ENCODE results near the gene DDX49. TPM values are rescaled to one million over a fixed set of nuclear protein-coding genes. Genes with fewer than 3 reads are reported as not detected.

DDX49 gene
- polyA plus RNA-seq, 3 donors: 24.0 to 40.3 (median 27.5) TPM

GRCh38 chr19:18886972-18887371 lies 32.5 kb upstream of the DDX49 start:
- intact Hi-C loops (cut with micrococcal nuclease): no loop called here
- H2AFZ ChIP-seq (ENCODE audit: insufficient read depth, low read depth, low read length, poor library complexity, severe bottlenecking): no peak overlapping the region
- H3K9me3 ChIP-seq (replicated peaks in 1 of 2; ENCODE audit: control insufficient read depth in 1 of 2, insufficient read depth in 1 of 2, low read length in 2 of 2): no peaks in the 10 kb centered on the region
- H3K79me2 ChIP-seq (ENCODE audit: insufficient read depth, low read length): no peaks in the 10 kb centered on the region
- H3K4me3 Mint-ChIP-seq: no peak overlapping the region
- H3K36me3 Mint-ChIP-seq: no peaks in the 10 kb centered on the region
- 87% methylated on average over 2 of the region's 4 CpGs for WGBS (ENCODE audit: insufficient coverage)
- H4K20me1 ChIP-seq (ENCODE audit: insufficient read depth, low read length): no peaks in the 10 kb centered on the region
- TF ChIP-seq CTCF (IDR thresholded peaks at IDR 0.05): no peak
- H3K4me1 Mint-ChIP-seq: no peaks in the 10 kb centered on the region
- no peak overlapping the region for H3K27ac Mint-ChIP-seq
- peaks cover 2 to 17% (median 8%) of the 10 kb centered on the region in 3 donors for H3K27me3 Mint-ChIP-seq (ENCODE audit: low read depth in 3 of 3)
- H3K27ac ChIP-seq (ENCODE audit: low read depth in 1 of 2, low read length in 2 of 2): no peak overlapping the region
- DNase-seq: no peak
- H3K27me3 ChIP-seq (ENCODE audit: control insufficient read depth in 2 of 2, insufficient read depth in 2 of 2, low read length in 2 of 2): no peaks in the 10 kb centered on the region
- no peak overlapping the region for H3K9ac ChIP-seq (ENCODE audit: insufficient read depth, low read length, poor library complexity, severe bottlenecking)
- H3K4me1 ChIP-seq (ENCODE audit: control insufficient read depth in 1 of 2, insufficient read depth in 2 of 2, low read length in 2 of 2): no peaks in the 10 kb centered on the region
- H3K4me3 ChIP-seq (replicated peaks in 1 of 3; ENCODE audit: low read depth in 2 of 3, low read length in 3 of 3): no peak overlapping the region
- H3K4me2 ChIP-seq (replicated peaks; ENCODE audit: extremely low read depth, low read length, poor library complexity, severe bottlenecking): no peak overlapping the region
- peaks cover 0 to 6% (median 0%) of the 10 kb centered on the region in 7 donors for H3K9me3 Mint-ChIP-seq
- no peaks in the 10 kb centered on the region for H3K36me3 ChIP-seq (replicated peaks in 1 of 2; ENCODE audit: control insufficient read depth in 1 of 2, insufficient read depth in 2 of 2, low read length in 2 of 2)

- Histone ChIP-seq H3K36me3 (replicated peaks in 1 of 2; ENCODE audit: control insufficient read depth in 1 of 2, insufficient read depth in 2 of 2, low read length in 2 of 2) (no peaks in the 10 kb centered on the region), H4K20me1 (ENCODE audit: insufficient read depth, low read length) (no peaks in the 10 kb centered on the region), H3K4me2 (replicated peaks; ENCODE audit: extremely low read depth, low read length, poor library complexity, severe bottlenecking) (no peak overlapping the region), H2AFZ (ENCODE audit: insufficient read depth, low read depth, low read length, poor library complexity, severe bottlenecking) (no peak overlapping the region), H3K27me3 (ENCODE audit: control insufficient read depth in 2 of 2, insufficient read depth in 2 of 2, low read length in 2 of 2) (peaks cover 0 to 20% of the 10 kb centered on the region in 2 donors), H3K9ac (ENCODE audit: insufficient read depth, low read length, poor library complexity, severe bottlenecking) (no peak overlapping the region), H3K4me1 (ENCODE audit: control insufficient read depth in 1 of 2, insufficient read depth in 2 of 2, low read length in 2 of 2) (peaks cover 0 to 4% of the 10 kb centered on the region in 2 donors), H3K79me2 (ENCODE audit: insufficient read depth, low read length) (no peaks in the 10 kb centered on the region), H3K4me3 (replicated peaks in 1 of 3; ENCODE audit: low read depth in 2 of 3, low read length in 3 of 3) (no peak overlapping the region), H3K9me3 (replicated peaks in 1 of 2; ENCODE audit: control insufficient read depth in 1 of 2, insufficient read depth in 1 of 2, low read length in 2 of 2) (peaks cover 0 to 5% of the 10 kb centered on the region in 2 donors), H3K27ac (ENCODE audit: low read depth in 1 of 2, low read length in 2 of 2) (no peak overlapping the region)
- no peak for TF ChIP-seq CTCF (IDR thresholded peaks at IDR 0.05)
- Mint-ChIP-seq H3K9me3 (peaks cover 0 to 9% (median 0%) of the 10 kb centered on the region in 7 donors), H3K4me1 (peaks cover 6% of the 10 kb centered on the region), H3K27me3 (ENCODE audit: low read depth in 3 of 3) (peaks cover 11 to 36% (median 35%) of the 10 kb centered on the region in 3 donors), H3K4me3 (peak overlapping the region in 1 of 2 donors; percentile 53), H3K27ac (no peak overlapping the region), H3K36me3 (no peaks in the 10 kb centered on the region)
- intact Hi-C loops (cut with micrococcal nuclease): no loop called here
- DNase-seq: no peak
- 87% methylated on average over 6 of the region's 10 CpGs for WGBS (ENCODE audit: insufficient coverage)
Observed at GRCh38 chr19:18889949-18890745, 29.4 kb upstream of the DDX49 start.
